Upper lobe of left lung (tissue), 6 donors: ENCODE results near the gene RNF13. TPM values are rescaled to one million over a fixed set of nuclear protein-coding genes. Genes with fewer than 3 reads are reported as not detected.

Experiments
- ATAC-seq, 2 donors: fragments of 200-7000 bp; cut with Tn5 transposase; one replicate each; pipeline ENCODE4 v1.9.1; 2022; ENCODE audit warnings: mild to moderate bottlenecking in 2 of 2, moderate library complexity in 2 of 2; ENCODE audit not compliant: low FRiP score in 2 of 2
- DNase-seq, 2 donors: peaks; one replicate each; pipeline ENCODE4 v3.0.0-alpha.2; 2019 to 2020
- H3K27ac ChIP-seq, 4 donors: fragments of 200-600 bp; sonication (generic); one replicate each; pipeline ENCODE4 v1.5.1; 2016 to 2019
- H3K27me3 ChIP-seq, 4 donors: fragments of 200-600 bp; sonication (generic); one replicate each; pipeline ENCODE4 v1.5.1; 2017 to 2019
- H3K36me3 ChIP-seq, 4 donors: fragments of 200-600 bp; sonication (generic); one replicate each; pipeline ENCODE4 v1.5.1; 2016 to 2019
- H3K4me1 ChIP-seq, 4 donors: fragments of 200-600 bp; sonication (generic); one replicate each; pipeline ENCODE4 v1.5.1; 2018 to 2019
- H3K4me3 ChIP-seq, 4 donors: fragments of 200-600 bp; sonication (generic); one replicate each; pipeline ENCODE4 v1.5.1; 2017 to 2019; ENCODE audit warnings: mild to moderate bottlenecking in 2 of 4, moderate library complexity in 1 of 4
- H3K9me3 ChIP-seq, 4 donors: fragments of 200-600 bp; sonication (generic); one replicate each; pipeline ENCODE4 v1.5.1; 2018 to 2019
- CTCF ChIP-seq, 6 experiments: fragments of 450-650 bp in 4 of 6; fragments of 200-600 bp in 2 of 6; sonication (generic) in 2 of 6; IDR thresholded peaks; one replicate each; pipeline ENCODE4 v1.5.1; 2016 to 2019; ENCODE audit warnings: antibody characterized with exemption in 6 of 6
- EP300 ChIP-seq, 4 donors: sonication (generic); formaldehyde crosslinking; IDR thresholded peaks; one replicate each; pipeline ENCODE4 v1.5.1; 2017; ENCODE audit warnings: antibody characterized with exemption in 4 of 4, control low read depth in 2 of 4
- POLR2A ChIP-seq, 4 donors: fragments of 450-650 bp; IDR thresholded peaks; one replicate each; pipeline ENCODE4 v1.5.1; 2016 to 2017; ENCODE audit warnings: antibody characterized with exemption in 4 of 4, mild to moderate bottlenecking in 2 of 4
- POLR2AphosphoS5 ChIP-seq, 2 donors: sonication (generic); formaldehyde crosslinking; IDR thresholded peaks; one replicate each; pipeline ENCODE4 v1.5.1; 2017; ENCODE audit warnings: antibody characterized with exemption in 2 of 2
- WGBS, 2 donors: methylation state at CpG; one replicate each; pipeline ENCODE4 v1.1.5; 2017 to 2018; 5-methylcytosine and 5-hydroxymethylcytosine counted together
- total RNA-seq, 6 donors: library from RNA; depleted of rRNA in 4 of 6; stranded (reverse); fragments of >200 nt in 4 of 6; gene quantifications; one replicate each; pipeline versions ENCODE4 v1.1.0 to v1.2.1, GENCODE V29; 2016 to 2021
- donor health status: DM: no; HTN: no; CAD: no; lungs with moderate emphysema.
- donor health status: DM: no; HTN: yes; CAD: no; lungs with severe emphysema.

RNF13 gene
- total RNA-seq, 6 donors from 2014 or later: 50.2 to 136 (median 101) TPM

GRCh38 chr3:149894205-149894604 lies 81.2 kb downstream of the RNF13 start:
- no peak overlapping the region for H3K4me3 ChIP-seq

GRCh38 chr3:149895339-149895738 lies 82.3 kb downstream of the RNF13 start:
- no peak for ATAC-seq
- TF ChIP-seq POLR2A (IDR thresholded peaks at IDR 0.05): no peak
- TF ChIP-seq CTCF (IDR thresholded peaks at IDR 0.05): no peak
- TF ChIP-seq EP300 (IDR thresholded peaks at IDR 0.05): no peak
- TF ChIP-seq POLR2AphosphoS5 (IDR thresholded peaks at IDR 0.05): no peak
- 47 to 60% methylated on average over 1 of the region's 1 CpG for WGBS, 2 donors

More at GRCh38 chr3:149894205-149894604, 81.2 kb downstream of the RNF13 start:
- H3K27ac ChIP-seq: no peak overlapping the region
- ATAC-seq (no peak), DNase-seq (no peak)
- H3K4me1 ChIP-seq: peaks cover 0 to 7% (median 4%) of the 10 kb centered on the region in 4 donors
- H3K36me3 ChIP-seq: peaks cover 0 to 22% (median 5%) of the 10 kb centered on the region in 4 donors
- TF ChIP-seq POLR2A (IDR thresholded peaks at IDR 0.05) (no peak), EP300 (IDR thresholded peaks at IDR 0.05) (no peak), POLR2AphosphoS5 (IDR thresholded peaks at IDR 0.05) (no peak), CTCF (IDR thresholded peaks at IDR 0.05) (no peak)
- no peaks in the 10 kb centered on the region for H3K9me3 ChIP-seq
- H3K27me3 ChIP-seq: no peaks in the 10 kb centered on the region

GRCh38 chr3:149895769-149896168 lies 82.8 kb downstream of the RNF13 start:
- H3K36me3 ChIP-seq: peaks cover 0 to 22% (median 5%) of the 10 kb centered on the region in 4 donors
- WGBS, 2 donors: 79 to 81% methylated on average over 2 of the region's 2 CpGs
- H3K4me3 ChIP-seq: no peak overlapping the region
- ATAC-seq (no peak), DNase-seq (no peak)
- H3K9me3 ChIP-seq: no peaks in the 10 kb centered on the region
- no peaks in the 10 kb centered on the region for H3K27me3 ChIP-seq
- TF ChIP-seq CTCF (IDR thresholded peaks at IDR 0.05) (no peak), POLR2A (IDR thresholded peaks at IDR 0.05) (no peak), POLR2AphosphoS5 (IDR thresholded peaks at IDR 0.05) (no peak)
- H3K4me1 ChIP-seq: peaks cover 0 to 7% (median 2%) of the 10 kb centered on the region in 4 donors
- no peak overlapping the region for H3K27ac ChIP-seq

More at GRCh38 chr3:149895339-149895738, 82.3 kb downstream of the RNF13 start:
- H3K36me3 ChIP-seq: peaks cover 0 to 22% (median 5%) of the 10 kb centered on the region in 4 donors
- H3K9me3 ChIP-seq: no peaks in the 10 kb centered on the region
- peaks cover 0 to 7% (median 2%) of the 10 kb centered on the region in 4 donors for H3K4me1 ChIP-seq
- H3K27me3 ChIP-seq: no peaks in the 10 kb centered on the region
- no peak overlapping the region for H3K4me3 ChIP-seq
- no peak for DNase-seq
- H3K27ac ChIP-seq: no peak overlapping the region

- Histone ChIP-seq H3K9me3 (no peaks in the 10 kb centered on the region), H3K27me3 (no peaks in the 10 kb centered on the region), H3K4me1 (no peaks in the 10 kb centered on the region), H3K36me3 (peaks cover 0 to 22% (median 5%) of the 10 kb centered on the region in 4 donors), H3K4me3 (no peak overlapping the region), H3K27ac (no peak overlapping the region)
- no peak for DNase-seq
- ATAC-seq: no peak
- no peak for TF ChIP-seq EP300 (IDR thresholded peaks at IDR 0.05)
- TF ChIP-seq POLR2AphosphoS5 (IDR thresholded peaks at IDR 0.05): no peak
- TF ChIP-seq CTCF (IDR thresholded peaks at IDR 0.05): no peak
- TF ChIP-seq POLR2A (IDR thresholded peaks at IDR 0.05): no peak
- WGBS, 2 donors: 80 to 85% methylated on average over 2 of the region's 2 CpGs
Observed at GRCh38 chr3:149898771-149899170, 85.8 kb downstream of the RNF13 start.

GRCh38 chr3:149900322-149900721 lies 87.3 kb downstream of the RNF13 start:
- H3K36me3 ChIP-seq: peaks cover 0 to 22% (median 5%) of the 10 kb centered on the region in 4 donors
- ATAC-seq (no peak), DNase-seq (no peak)
- H3K4me3 ChIP-seq: no peak overlapping the region
- H3K27me3 ChIP-seq: no peaks in the 10 kb centered on the region
- no peak for TF ChIP-seq CTCF (IDR thresholded peaks at IDR 0.05)
- no peak for TF ChIP-seq POLR2AphosphoS5 (IDR thresholded peaks at IDR 0.05)
- no peak for TF ChIP-seq POLR2A (IDR thresholded peaks at IDR 0.05)
- no peak for TF ChIP-seq EP300 (IDR thresholded peaks at IDR 0.05)
- H3K4me1 ChIP-seq: no peaks in the 10 kb centered on the region
- H3K27ac ChIP-seq: no peak overlapping the region
- H3K9me3 ChIP-seq: no peaks in the 10 kb centered on the region
